Epithelial cell of esophagus (primary cell): Measurements from ENCODE around the gene PLXNC1.

Experiments used
- DNase-seq: peaks from one replicate; pipeline ENCODE4 v3.0.0; 2010; ENCODE audit warnings: low read depth
- H3K4me3 ChIP-seq: 2 replicates; pipeline ENCODE4 v1.5.1; 2011; ENCODE audit warnings: mild to moderate bottlenecking, low read length, control low read depth
- TF ChIP-seq, protein P1 (sequence below): IDR thresholded peaks from 2 replicates; pipeline ENCODE4 v1.5.1; 2011; ENCODE audit warnings: low read depth, mild to moderate bottlenecking, low read length, control low read depth, inconsistent platforms; ENCODE audit not compliant: insufficient read depth; ENCODE audit errors: missing control alignments

Gene PLXNC1

DNA sequence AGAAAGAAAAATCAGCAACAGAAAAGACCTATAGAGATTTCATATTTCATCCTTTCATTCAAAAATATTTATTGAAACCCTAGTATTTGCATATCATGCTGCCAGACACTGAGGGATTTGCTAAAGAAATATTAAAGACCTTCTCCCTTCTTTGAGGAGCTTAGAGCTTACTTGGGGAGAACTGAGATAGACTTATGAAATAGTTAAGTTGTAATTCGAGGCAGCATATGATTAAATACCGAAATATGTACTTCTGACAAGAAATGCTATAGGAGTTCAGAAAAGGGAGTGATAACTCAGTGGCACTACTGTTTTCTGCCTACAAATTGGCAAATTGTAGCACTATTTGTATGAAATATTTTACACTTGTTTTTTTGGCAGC is 59.1 kb downstream of the PLXNC1 start:
- TF ChIP-seq, protein P1, sequence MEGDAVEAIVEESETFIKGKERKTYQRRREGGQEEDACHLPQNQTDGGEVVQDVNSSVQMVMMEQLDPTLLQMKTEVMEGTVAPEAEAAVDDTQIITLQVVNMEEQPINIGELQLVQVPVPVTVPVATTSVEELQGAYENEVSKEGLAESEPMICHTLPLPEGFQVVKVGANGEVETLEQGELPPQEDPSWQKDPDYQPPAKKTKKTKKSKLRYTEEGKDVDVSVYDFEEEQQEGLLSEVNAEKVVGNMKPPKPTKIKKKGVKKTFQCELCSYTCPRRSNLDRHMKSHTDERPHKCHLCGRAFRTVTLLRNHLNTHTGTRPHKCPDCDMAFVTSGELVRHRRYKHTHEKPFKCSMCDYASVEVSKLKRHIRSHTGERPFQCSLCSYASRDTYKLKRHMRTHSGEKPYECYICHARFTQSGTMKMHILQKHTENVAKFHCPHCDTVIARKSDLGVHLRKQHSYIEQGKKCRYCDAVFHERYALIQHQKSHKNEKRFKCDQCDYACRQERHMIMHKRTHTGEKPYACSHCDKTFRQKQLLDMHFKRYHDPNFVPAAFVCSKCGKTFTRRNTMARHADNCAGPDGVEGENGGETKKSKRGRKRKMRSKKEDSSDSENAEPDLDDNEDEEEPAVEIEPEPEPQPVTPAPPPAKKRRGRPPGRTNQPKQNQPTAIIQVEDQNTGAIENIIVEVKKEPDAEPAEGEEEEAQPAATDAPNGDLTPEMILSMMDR, result no peak
- no peak for DNase-seq
- no peak overlapping the region for H3K4me3 ChIP-seq

DNA sequence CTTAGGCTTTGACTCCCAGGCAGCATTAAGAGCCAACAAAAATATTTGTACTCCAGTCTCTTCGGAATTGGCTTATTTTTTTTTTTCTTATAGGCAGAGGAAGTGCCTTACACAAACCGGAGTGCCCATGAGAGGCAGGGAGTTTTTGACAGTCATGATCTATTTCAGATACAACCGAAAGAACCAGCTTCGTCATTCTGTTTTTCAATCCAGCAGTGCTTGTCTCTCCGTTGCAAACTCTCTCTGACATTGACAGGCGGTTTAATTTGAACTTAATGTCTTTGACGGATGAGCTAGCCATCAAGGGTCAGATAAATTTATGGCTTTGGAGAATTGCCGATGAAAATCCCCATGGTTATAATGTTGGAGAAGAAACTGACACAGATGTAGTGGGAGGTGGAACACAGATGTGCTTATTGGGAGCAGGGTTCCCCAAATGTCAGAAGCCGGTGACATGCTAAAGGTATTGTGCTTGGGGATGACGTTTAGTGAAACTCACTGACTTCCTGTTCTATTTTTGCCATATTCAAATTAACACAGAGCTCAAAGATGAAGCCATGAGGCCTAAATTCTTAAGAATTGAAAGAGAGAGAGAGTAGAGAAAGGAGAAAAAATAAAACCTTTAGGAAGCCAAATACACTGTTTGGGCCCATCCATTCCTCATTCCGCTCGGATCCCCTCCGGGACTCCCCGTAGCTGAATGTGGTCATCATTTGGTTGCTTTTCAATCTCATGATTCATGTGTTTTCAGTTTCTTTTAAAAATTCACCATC is 59.7 kb downstream of the PLXNC1 start:
- TF ChIP-seq, protein P1, result no peak
- no peak for DNase-seq
- no peak overlapping the region for H3K4me3 ChIP-seq

DNA sequence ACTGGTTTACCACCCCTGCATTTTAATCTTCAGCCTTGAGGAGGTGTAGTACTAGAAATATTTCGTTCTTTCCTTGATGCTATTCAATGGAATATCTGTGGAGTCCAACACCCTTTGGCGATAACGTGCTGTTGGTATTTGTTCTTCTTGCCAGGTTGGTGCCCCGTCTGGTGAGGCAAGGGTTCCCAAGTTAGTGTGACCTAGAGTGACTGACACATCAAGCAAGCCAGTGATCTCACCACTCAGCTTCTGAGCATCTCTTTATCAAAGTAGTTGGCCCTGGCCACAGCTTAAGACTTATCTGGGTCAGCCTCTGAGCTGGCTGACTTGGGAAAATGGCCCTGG is 60.2 kb downstream of the PLXNC1 start:
- TF ChIP-seq, protein P1, result no peak
- no peak for DNase-seq
- no peak overlapping the region for H3K4me3 ChIP-seq

DNA sequence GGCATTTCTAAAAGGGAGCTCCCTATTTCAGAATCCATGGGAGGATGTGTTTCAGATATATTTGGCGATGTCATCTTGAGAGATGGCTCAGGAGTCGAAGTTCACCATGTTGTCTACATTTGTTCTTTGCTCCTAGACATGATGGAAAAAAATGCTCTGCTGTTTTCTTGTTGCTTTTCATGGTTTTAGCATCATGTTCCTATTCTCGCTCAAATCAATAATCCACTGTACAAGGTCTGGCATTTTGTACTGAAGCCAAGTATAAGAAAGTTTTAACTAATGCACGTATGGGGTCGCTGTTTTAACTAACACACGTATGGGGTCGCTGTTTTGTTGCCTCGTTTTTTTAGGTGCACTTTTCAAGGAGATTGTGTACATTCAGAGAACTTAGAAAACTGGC is 60.9 kb downstream of the PLXNC1 start:
- H3K4me3 ChIP-seq, result no peak overlapping the region
- TF ChIP-seq, protein P1, result no peak

DNA sequence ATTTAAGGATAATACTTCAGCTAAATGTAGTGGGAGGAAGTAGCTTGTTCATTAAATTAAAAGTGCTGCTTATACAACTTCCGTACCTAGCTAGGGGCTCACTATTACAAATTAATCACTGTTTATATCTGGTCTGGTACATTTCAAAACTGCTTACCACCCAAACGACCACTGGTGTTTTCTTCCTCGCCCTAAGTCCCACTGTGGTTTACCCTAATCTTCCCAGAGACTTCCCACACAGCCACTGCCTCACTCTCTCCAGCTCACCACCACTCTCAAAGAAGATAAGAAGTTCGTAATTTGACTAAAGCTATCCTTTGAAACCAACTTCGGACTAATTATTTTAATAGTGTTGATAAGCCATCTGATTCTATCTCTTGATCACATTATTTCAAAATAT is 62.6 kb downstream of the PLXNC1 start:
- no peak for DNase-seq
- H3K4me3 ChIP-seq, result no peak overlapping the region
- TF ChIP-seq, protein P1, result no peak

More for the DNA sequence above, 60.9 kb downstream of the PLXNC1 start:
- DNase-seq, result no peak

DNA sequence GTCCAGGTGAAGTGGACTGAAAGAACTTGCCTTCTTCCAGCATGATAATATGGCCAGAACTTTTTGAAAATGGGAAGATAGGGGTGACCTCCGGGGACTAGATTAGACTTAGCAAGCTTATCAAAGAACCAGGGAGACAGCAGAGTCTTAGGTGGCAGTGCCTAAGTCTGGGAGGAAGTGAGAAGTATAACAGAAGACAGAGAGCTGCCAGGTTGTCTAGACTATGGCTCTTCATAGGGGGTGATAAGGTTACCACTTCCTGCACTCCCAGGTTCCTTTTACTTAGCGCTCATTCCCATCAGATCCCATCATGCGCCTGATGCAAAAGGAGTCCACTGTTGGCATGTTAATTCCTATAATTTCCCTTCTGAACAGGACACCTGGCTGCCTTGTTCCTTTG is 69.9 kb downstream of the PLXNC1 start:
- TF ChIP-seq, protein P1, result no peak
- no peak overlapping the region for H3K4me3 ChIP-seq
- no peak for DNase-seq
